ENCODE data around the gene DBI.

DNA sequence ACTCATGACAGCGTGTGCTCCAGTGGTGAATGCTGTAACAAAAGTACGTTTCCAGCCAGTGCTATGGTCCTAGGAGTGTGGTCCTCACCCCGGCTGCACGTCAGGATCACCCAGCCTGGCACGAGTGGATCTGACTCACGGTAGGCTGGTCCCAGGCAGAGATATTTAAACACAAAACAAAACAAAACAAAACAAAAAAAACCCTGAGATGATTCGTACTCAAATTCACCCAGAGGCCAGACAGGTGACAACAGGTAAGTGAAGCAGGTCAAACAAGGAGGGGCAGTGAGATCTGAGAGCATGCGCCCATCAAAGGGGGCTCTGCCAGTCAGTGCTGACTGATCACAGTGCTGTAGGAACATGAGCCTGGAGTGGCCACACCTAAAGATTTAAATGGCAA, 43.3 kb upstream of the DBI start:
- TF ChIP-seq, protein P1, sequence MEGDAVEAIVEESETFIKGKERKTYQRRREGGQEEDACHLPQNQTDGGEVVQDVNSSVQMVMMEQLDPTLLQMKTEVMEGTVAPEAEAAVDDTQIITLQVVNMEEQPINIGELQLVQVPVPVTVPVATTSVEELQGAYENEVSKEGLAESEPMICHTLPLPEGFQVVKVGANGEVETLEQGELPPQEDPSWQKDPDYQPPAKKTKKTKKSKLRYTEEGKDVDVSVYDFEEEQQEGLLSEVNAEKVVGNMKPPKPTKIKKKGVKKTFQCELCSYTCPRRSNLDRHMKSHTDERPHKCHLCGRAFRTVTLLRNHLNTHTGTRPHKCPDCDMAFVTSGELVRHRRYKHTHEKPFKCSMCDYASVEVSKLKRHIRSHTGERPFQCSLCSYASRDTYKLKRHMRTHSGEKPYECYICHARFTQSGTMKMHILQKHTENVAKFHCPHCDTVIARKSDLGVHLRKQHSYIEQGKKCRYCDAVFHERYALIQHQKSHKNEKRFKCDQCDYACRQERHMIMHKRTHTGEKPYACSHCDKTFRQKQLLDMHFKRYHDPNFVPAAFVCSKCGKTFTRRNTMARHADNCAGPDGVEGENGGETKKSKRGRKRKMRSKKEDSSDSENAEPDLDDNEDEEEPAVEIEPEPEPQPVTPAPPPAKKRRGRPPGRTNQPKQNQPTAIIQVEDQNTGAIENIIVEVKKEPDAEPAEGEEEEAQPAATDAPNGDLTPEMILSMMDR (IDR thresholded peaks at IDR 0.05), result no peak
- TF ChIP-seq POLR2A (IDR thresholded peaks at IDR 0.05; ENCODE audit: low read depth), result no peak

Measured in esophagus muscularis mucosa (tissue), 3 donors.